Uterus (tissue), 2 donors: ENCODE data around the gene COL4A6.
"Not testable (repeated sequence)": the region's sequence is repeated elsewhere in the genome, so short reads cannot be mapped to it uniquely, and the experiment has no call there.

Experiments used
- CTCF ChIP-seq, 4 experiments: fragments of 200-600 bp in 2 of 4; fragments of 450-650 bp in 2 of 4; sonication (generic) in 2 of 4; IDR thresholded peaks; one replicate each; pipeline ENCODE4 v1.5.1; 2016 to 2019; ENCODE audit warnings: antibody characterized with exemption in 4 of 4, mild to moderate bottlenecking in 2 of 4, moderate library complexity in 1 of 4
- POLR2A ChIP-seq, 2 donors: fragments of 450-650 bp; IDR thresholded peaks; one replicate each; pipeline ENCODE4 v1.6.1; 2016; ENCODE audit warnings: antibody characterized with exemption in 2 of 2, mild to moderate bottlenecking in 1 of 2, moderate library complexity in 1 of 2

GRCh38 chrX:108375591-108375990 lies 62.6 kb downstream of the COL4A6 start:
- TF ChIP-seq POLR2A, CTCF (IDR thresholded peaks at IDR 0.05): not testable (repeated sequence)
